HepG2 (cell line): ENCODE results near the gene TAF6.
A peak's percentile ranks its signal among the peaks of the same experiment; 100 is the strongest.

ENCODE experiments used
- CCAR2 ChIP-seq: fragments of 200-400 bp; formaldehyde crosslinking; optimal IDR thresholded peaks from 2 replicates; pipeline ENCODE3; 2018; ENCODE audit warnings: low read depth, mild to moderate bottlenecking, low read length, moderate library complexity
- CEBPB ChIP-seq: IDR thresholded peaks from 2 replicates; pipeline ENCODE4 v1.6.1; 2011; ENCODE audit warnings: low read depth, low read length, improper control_type of control experiment, borderline replicate concordance
- EZH2 ChIP-seq: conservative IDR thresholded peaks from 2 replicates; pipeline ENCODE4 v1.6.1; 2012; ENCODE audit warnings: mild to moderate bottlenecking, low read depth, low read length, moderate library complexity
- GTF2F1 ChIP-seq: fragments of 150-350 bp; IDR thresholded peaks from 2 replicates; pipeline ENCODE4 v1.6.1; 2014; ENCODE audit warnings: low read length
- POLR2A ChIP-seq, 2 experiments: IDR thresholded peaks; 2 replicates each; pipeline ENCODE4 v1.6.1; 2011; ENCODE audit warnings: low read depth in 2 of 2, low read length in 2 of 2, mild to moderate bottlenecking in 1 of 2, moderate library complexity in 1 of 2; ENCODE audit not compliant: insufficient read depth in 1 of 2
- SMC3 ChIP-seq: IDR thresholded peaks from 2 replicates; pipeline ENCODE4 v1.6.1; 2011; ENCODE audit warnings: low read length, improper control_type of control experiment
- TRIM24 ChIP-seq: sonication (generic); formaldehyde crosslinking; IDR thresholded peaks from 2 replicates; pipeline ENCODE4 v1.8.0; 2022; ENCODE audit warnings: mild to moderate bottlenecking, missing genetic modification reagents
- ZBTB7A ChIP-seq: sonication (generic); formaldehyde crosslinking; IDR thresholded peaks from 2 replicates; pipeline ENCODE4 v1.8.0; 2022; ENCODE audit warnings: mild to moderate bottlenecking, missing genetic modification reagents
- ZFP62 ChIP-seq: sonication (generic); formaldehyde crosslinking; IDR thresholded peaks from 2 replicates; pipeline ENCODE4 v1.4.0; 2020; ENCODE audit warnings: missing genetic modification reagents
- ZMAT3 ChIP-seq: sonication (generic); formaldehyde crosslinking; conservative IDR thresholded peaks from 2 replicates; pipeline ENCODE4 v1.7.0; 2021; ENCODE audit warnings: missing genetic modification reagents
- ZNF746 ChIP-seq: sonication (generic); formaldehyde crosslinking; IDR thresholded peaks from 2 replicates; pipeline ENCODE4 v1.8.0; 2022; ENCODE audit warnings: mild to moderate bottlenecking, missing genetic modification reagents
- TF ChIP-seq, protein P1 (sequence below): sonication (generic); formaldehyde crosslinking; IDR thresholded peaks from 2 replicates; pipeline ENCODE4 v1.5.0; 2020; ENCODE audit warnings: mild to moderate bottlenecking, missing genetic modification reagents, moderate library complexity
- TF ChIP-seq, protein P2 (sequence below): IDR thresholded peaks from 2 replicates; pipeline ENCODE4 v1.6.1; 2016; ENCODE audit warnings: missing genetic modification reagents, missing compliant biosample characterization
- TF ChIP-seq, protein P3 (sequence below): sonication (generic); formaldehyde crosslinking; IDR thresholded peaks from 2 replicates; pipeline ENCODE4 v1.9.0; 2021; ENCODE audit warnings: missing genetic modification reagents, borderline replicate concordance

DNA sequence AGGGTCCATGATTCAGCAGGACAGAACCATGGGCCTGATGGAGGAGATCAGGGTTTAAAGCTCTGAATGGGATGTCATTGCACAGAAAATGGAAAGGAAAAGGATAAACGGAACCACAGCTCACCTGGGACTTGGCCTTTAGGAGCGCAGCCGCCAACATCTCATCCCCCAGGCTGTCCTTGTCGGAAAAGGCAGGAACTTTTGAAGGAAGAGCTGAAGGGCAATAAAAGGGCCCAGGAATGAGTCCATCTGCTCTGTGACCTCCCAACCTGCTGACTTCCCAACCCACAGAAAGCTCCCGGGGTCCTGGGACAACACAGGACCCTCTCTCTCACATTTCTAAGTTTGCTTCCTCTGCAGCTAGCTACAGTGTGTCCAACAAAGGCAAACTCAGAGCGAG lies 43.7 kb downstream of the TAF6 start:
- TF ChIP-seq POLR2A (IDR thresholded peaks at IDR 0.05; ENCODE audit: insufficient read depth in 1 of 2, low read depth in 2 of 2, low read length in 2 of 2) (peak in 1 of 2 experiments; percentile 21; a peak in 1 of 4 replicates), CCAR2 (no peak), ZFP62 (no peak), TRIM24 (CRISPR knock-in tag) (no peak), SMC3 (no peak), EZH2 (no peak), GTF2F1 (no peak), CEBPB (no peak), ZNF746 (CRISPR knock-in tag) (no peak), ZMAT3 (no peak), ZBTB7A (CRISPR knock-in tag) (no peak)
- TF ChIP-seq, protein P1, sequence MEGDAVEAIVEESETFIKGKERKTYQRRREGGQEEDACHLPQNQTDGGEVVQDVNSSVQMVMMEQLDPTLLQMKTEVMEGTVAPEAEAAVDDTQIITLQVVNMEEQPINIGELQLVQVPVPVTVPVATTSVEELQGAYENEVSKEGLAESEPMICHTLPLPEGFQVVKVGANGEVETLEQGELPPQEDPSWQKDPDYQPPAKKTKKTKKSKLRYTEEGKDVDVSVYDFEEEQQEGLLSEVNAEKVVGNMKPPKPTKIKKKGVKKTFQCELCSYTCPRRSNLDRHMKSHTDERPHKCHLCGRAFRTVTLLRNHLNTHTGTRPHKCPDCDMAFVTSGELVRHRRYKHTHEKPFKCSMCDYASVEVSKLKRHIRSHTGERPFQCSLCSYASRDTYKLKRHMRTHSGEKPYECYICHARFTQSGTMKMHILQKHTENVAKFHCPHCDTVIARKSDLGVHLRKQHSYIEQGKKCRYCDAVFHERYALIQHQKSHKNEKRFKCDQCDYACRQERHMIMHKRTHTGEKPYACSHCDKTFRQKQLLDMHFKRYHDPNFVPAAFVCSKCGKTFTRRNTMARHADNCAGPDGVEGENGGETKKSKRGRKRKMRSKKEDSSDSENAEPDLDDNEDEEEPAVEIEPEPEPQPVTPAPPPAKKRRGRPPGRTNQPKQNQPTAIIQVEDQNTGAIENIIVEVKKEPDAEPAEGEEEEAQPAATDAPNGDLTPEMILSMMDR (CRISPR knock-in tag), result no peak
- TF ChIP-seq, protein P2, sequence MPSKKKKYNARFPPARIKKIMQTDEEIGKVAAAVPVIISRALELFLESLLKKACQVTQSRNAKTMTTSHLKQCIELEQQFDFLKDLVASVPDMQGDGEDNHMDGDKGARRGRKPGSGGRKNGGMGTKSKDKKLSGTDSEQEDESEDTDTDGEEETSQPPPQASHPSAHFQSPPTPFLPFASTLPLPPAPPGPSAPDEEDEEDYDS (CRISPR knock-in tag), result no peak
- TF ChIP-seq, protein P3, sequence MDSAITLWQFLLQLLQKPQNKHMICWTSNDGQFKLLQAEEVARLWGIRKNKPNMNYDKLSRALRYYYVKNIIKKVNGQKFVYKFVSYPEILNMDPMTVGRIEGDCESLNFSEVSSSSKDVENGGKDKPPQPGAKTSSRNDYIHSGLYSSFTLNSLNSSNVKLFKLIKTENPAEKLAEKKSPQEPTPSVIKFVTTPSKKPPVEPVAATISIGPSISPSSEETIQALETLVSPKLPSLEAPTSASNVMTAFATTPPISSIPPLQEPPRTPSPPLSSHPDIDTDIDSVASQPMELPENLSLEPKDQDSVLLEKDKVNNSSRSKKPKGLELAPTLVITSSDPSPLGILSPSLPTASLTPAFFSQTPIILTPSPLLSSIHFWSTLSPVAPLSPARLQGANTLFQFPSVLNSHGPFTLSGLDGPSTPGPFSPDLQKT (CRISPR knock-in tag), result no peak
